ENCODE measurements around the gene SCARB2. TPM values are rescaled to one million over a fixed set of nuclear protein-coding genes. Genes with fewer than 3 reads are reported as not detected.

Gene SCARB2
- total and polyA plus RNA-seq, 2 experiments from 2014 or later, result 17.7 to 41.0 TPM

- TF ChIP-seq POLR2AphosphoS5 (IDR thresholded peaks at IDR 0.05; ENCODE audit: low read depth) (no peak), EZH2phosphoT487 (IDR thresholded peaks at IDR 0.05; ENCODE audit: unreplicated experiment) (no peak), STAT1 (IDR thresholded peaks at IDR 0.05; ENCODE audit: unreplicated experiment) (no peak), EZH2 (IDR thresholded peaks at IDR 0.05; ENCODE audit: low read depth, unreplicated experiment) (no peak), CREB1 (CRISPR knock-in tag; IDR thresholded peaks at IDR 0.05; ENCODE audit: low read depth) (no peak), ZNF331 (CRISPR knock-in tag; IDR thresholded peaks at IDR 0.05; ENCODE audit: low read depth) (no peak), ZNF114 (CRISPR knock-in tag; IDR thresholded peaks at IDR 0.05) (no peak), NANOG (IDR thresholded peaks at IDR 0.05; ENCODE audit: borderline replicate concordance) (no peak), JUNB (IDR thresholded peaks at IDR 0.05; ENCODE audit: unreplicated experiment) (no peak)
- TF ChIP-seq, protein P1, sequence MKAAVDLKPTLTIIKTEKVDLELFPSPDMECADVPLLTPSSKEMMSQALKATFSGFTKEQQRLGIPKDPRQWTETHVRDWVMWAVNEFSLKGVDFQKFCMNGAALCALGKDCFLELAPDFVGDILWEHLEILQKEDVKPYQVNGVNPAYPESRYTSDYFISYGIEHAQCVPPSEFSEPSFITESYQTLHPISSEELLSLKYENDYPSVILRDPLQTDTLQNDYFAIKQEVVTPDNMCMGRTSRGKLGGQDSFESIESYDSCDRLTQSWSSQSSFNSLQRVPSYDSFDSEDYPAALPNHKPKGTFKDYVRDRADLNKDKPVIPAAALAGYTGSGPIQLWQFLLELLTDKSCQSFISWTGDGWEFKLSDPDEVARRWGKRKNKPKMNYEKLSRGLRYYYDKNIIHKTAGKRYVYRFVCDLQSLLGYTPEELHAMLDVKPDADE (IDR thresholded peaks at IDR 0.05), result no peak
- TF ChIP-seq, protein P2, sequence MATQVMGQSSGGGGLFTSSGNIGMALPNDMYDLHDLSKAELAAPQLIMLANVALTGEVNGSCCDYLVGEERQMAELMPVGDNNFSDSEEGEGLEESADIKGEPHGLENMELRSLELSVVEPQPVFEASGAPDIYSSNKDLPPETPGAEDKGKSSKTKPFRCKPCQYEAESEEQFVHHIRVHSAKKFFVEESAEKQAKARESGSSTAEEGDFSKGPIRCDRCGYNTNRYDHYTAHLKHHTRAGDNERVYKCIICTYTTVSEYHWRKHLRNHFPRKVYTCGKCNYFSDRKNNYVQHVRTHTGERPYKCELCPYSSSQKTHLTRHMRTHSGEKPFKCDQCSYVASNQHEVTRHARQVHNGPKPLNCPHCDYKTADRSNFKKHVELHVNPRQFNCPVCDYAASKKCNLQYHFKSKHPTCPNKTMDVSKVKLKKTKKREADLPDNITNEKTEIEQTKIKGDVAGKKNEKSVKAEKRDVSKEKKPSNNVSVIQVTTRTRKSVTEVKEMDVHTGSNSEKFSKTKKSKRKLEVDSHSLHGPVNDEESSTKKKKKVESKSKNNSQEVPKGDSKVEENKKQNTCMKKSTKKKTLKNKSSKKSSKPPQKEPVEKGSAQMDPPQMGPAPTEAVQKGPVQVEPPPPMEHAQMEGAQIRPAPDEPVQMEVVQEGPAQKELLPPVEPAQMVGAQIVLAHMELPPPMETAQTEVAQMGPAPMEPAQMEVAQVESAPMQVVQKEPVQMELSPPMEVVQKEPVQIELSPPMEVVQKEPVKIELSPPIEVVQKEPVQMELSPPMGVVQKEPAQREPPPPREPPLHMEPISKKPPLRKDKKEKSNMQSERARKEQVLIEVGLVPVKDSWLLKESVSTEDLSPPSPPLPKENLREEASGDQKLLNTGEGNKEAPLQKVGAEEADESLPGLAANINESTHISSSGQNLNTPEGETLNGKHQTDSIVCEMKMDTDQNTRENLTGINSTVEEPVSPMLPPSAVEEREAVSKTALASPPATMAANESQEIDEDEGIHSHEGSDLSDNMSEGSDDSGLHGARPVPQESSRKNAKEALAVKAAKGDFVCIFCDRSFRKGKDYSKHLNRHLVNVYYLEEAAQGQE (IDR thresholded peaks at IDR 0.05; ENCODE audit: unreplicated experiment), result no peak
- TF ChIP-seq, protein P3, sequence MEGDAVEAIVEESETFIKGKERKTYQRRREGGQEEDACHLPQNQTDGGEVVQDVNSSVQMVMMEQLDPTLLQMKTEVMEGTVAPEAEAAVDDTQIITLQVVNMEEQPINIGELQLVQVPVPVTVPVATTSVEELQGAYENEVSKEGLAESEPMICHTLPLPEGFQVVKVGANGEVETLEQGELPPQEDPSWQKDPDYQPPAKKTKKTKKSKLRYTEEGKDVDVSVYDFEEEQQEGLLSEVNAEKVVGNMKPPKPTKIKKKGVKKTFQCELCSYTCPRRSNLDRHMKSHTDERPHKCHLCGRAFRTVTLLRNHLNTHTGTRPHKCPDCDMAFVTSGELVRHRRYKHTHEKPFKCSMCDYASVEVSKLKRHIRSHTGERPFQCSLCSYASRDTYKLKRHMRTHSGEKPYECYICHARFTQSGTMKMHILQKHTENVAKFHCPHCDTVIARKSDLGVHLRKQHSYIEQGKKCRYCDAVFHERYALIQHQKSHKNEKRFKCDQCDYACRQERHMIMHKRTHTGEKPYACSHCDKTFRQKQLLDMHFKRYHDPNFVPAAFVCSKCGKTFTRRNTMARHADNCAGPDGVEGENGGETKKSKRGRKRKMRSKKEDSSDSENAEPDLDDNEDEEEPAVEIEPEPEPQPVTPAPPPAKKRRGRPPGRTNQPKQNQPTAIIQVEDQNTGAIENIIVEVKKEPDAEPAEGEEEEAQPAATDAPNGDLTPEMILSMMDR (conservative IDR thresholded peaks at IDR 0.05; ENCODE audit: low read depth in 2 of 2), result no peak
- TF ChIP-seq, protein P4, sequence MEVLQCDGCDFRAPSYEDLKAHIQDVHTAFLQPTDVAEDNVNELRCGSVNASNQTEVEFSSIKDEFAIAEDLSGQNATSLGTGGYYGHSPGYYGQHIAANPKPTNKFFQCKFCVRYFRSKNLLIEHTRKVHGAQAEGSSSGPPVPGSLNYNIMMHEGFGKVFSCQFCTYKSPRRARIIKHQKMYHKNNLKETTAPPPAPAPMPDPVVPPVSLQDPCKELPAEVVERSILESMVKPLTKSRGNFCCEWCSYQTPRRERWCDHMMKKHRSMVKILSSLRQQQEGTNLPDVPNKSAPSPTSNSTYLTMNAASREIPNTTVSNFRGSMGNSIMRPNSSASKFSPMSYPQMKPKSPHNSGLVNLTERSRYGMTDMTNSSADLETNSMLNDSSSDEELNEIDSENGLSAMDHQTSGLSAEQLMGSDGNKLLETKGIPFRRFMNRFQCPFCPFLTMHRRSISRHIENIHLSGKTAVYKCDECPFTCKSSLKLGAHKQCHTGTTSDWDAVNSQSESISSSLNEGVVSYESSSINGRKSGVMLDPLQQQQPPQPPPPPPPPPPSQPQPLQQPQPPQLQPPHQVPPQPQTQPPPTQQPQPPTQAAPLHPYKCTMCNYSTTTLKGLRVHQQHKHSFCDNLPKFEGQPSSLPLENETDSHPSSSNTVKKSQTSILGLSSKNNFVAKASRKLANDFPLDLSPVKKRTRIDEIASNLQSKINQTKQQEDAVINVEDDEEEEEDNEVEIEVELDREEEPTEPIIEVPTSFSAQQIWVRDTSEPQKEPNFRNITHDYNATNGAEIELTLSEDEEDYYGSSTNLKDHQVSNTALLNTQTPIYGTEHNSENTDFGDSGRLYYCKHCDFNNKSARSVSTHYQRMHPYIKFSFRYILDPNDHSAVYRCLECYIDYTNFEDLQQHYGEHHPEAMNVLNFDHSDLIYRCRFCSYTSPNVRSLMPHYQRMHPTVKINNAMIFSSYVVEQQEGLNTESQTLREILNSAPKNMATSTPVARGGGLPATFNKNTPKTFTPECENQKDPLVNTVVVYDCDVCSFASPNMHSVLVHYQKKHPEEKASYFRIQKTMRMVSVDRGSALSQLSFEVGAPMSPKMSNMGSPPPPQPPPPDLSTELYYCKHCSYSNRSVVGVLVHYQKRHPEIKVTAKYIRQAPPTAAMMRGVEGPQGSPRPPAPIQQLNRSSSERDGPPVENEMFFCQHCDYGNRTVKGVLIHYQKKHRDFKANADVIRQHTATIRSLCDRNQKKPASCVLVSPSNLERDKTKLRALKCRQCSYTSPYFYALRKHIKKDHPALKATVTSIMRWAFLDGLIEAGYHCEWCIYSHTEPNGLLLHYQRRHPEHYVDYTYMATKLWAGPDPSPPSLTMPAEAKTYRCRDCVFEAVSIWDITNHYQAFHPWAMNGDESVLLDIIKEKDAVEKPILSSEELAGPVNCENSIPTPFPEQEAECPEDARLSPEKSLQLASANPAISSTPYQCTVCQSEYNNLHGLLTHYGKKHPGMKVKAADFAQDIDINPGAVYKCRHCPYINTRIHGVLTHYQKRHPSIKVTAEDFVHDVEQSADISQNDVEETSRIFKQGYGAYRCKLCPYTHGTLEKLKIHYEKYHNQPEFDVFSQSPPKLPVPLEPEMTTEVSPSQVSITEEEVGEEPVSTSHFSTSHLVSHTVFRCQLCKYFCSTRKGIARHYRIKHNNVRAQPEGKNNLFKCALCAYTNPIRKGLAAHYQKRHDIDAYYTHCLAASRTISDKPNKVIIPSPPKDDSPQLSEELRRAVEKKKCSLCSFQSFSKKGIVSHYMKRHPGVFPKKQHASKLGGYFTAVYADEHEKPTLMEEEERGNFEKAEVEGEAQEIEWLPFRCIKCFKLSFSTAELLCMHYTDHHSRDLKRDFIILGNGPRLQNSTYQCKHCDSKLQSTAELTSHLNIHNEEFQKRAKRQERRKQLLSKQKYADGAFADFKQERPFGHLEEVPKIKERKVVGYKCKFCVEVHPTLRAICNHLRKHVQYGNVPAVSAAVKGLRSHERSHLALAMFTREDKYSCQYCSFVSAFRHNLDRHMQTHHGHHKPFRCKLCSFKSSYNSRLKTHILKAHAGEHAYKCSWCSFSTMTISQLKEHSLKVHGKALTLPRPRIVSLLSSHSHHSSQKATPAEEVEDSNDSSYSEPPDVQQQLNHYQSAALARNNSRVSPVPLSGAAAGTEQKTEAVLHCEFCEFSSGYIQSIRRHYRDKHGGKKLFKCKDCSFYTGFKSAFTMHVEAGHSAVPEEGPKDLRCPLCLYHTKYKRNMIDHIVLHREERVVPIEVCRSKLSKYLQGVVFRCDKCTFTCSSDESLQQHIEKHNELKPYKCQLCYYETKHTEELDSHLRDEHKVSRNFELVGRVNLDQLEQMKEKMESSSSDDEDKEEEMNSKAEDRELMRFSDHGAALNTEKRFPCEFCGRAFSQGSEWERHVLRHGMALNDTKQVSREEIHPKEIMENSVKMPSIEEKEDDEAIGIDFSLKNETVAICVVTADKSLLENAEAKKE (CRISPR knock-in tag; IDR thresholded peaks at IDR 0.05), result no peak
These were observed 2.9 kb upstream of the SCARB2 start for GRCh38 chr4:76216524-76216923.

More at GRCh38 chr4:76216524-76216923, 2.9 kb upstream of the SCARB2 start:
- no peaks in the 10 kb centered on the region for H3K27me3 ChIP-seq (ENCODE audit: insufficient read depth)
- H3F3A ChIP-seq (replicated peaks; ENCODE audit: low read depth), result peaks cover 21% of the 10 kb centered on the region
- no peak overlapping the region for H3K4me3 Mint-ChIP-seq
- no peak overlapping the region for H2AFZ ChIP-seq
- peaks cover 31% of the 10 kb centered on the region for H3K4me1 ChIP-seq (ENCODE audit: insufficient read depth)
- H3K36me3 ChIP-seq (ENCODE audit: insufficient read depth), result no peaks in the 10 kb centered on the region
- no peak overlapping the region for H3K27ac Mint-ChIP-seq
- H3K36me3 Mint-ChIP-seq (ENCODE audit: low read depth), result no peaks in the 10 kb centered on the region; the same call in 2 of the 3 replicates
- H3K9me2 ChIP-seq (ENCODE audit: insufficient read depth), result no peaks in the 10 kb centered on the region
- H3K27me3 Mint-ChIP-seq (ENCODE audit: insufficient read depth, low read depth, poor library complexity), result peaks cover 7% of the 10 kb centered on the region
- H3K79me2 ChIP-seq (replicated peaks; ENCODE audit: insufficient read depth), result peaks cover 13% of the 10 kb centered on the region
- no peak overlapping the region for H3K4me3 ChIP-seq
- no peak overlapping the region for H3K4me2 ChIP-seq
- H4K20me1 ChIP-seq (replicated peaks; ENCODE audit: insufficient read depth), result no peaks in the 10 kb centered on the region; the same call in 1 of the 2 replicates
- H3K4me1 Mint-ChIP-seq, result peaks cover 46% of the 10 kb centered on the region
- no peak for DNase-seq (ENCODE audit: low spot score)
- ATAC-seq, result no peak
- H3K9me3 Mint-ChIP-seq, result no peaks in the 10 kb centered on the region
- H3K27ac ChIP-seq (ENCODE audit: low read depth), result no peak overlapping the region
